Large intestine (tissue), 3 donors: ENCODE measurements around the gene LY9. TPM values are rescaled to one million over a fixed set of nuclear protein-coding genes. Genes with fewer than 3 reads are reported as not detected.

ENCODE experiments used
- DNase-seq, 2 donors: peaks; one replicate each; pipeline versions ENCODE4 v3.0.0 to v3.0.0-alpha.2; 2013
- H3K27ac ChIP-seq: one replicate; pipeline ENCODE4 v1.5.1; 2013; ENCODE audit warnings: low read length
- H3K27me3 ChIP-seq: 2 replicates; pipeline ENCODE4 v1.6.1; 2013; ENCODE audit warnings: low read length; ENCODE audit not compliant: control insufficient read depth, insufficient read depth
- H3K36me3 ChIP-seq: 2 replicates; pipeline ENCODE4 v1.6.1; 2013; ENCODE audit warnings: low read length; ENCODE audit not compliant: control insufficient read depth, insufficient read depth
- H3K4me1 ChIP-seq: one replicate; pipeline ENCODE4 v1.6.1; 2013; ENCODE audit warnings: low read length; ENCODE audit not compliant: control insufficient read depth, insufficient read depth
- H3K4me3 ChIP-seq: one replicate; pipeline ENCODE4 v1.5.1; 2013; ENCODE audit warnings: low read length
- H3K9me3 ChIP-seq: one replicate; pipeline ENCODE4 v1.6.1; 2013; ENCODE audit warnings: mild to moderate bottlenecking, low read depth, low read length, moderate library complexity; ENCODE audit not compliant: control insufficient read depth
- WGBS: methylation state at CpG from one replicate; pipeline ENCODE4 v1.1.5; 2013; ENCODE audit warnings: low lambda C conversion rate; ENCODE audit not compliant: insufficient coverage; 5-methylcytosine and 5-hydroxymethylcytosine counted together
- polyA plus RNA-seq: library from polyadenylated mRNA; unstranded; fragments of 120-200 nt; gene quantifications from one replicate; pipeline ENCODE4 v1.2.1, GENCODE V29; 2013

The LY9 gene
- polyA plus RNA-seq, 1 donor: 0.72 TPM

GRCh38 chr1:160800142-160800541 is 4.2 kb downstream of the LY9 start:
- Histone ChIP-seq H3K36me3 (no peaks in the 10 kb centered on the region), H3K4me3 (no peak overlapping the region), H3K27me3 (no peaks in the 10 kb centered on the region), H3K9me3 (peaks cover 7% of the 10 kb centered on the region), H3K4me1 (no peaks in the 10 kb centered on the region), H3K27ac (no peak overlapping the region)
- no CpG with 5 or more reads among the region's 1 CpG for WGBS
- no peak for DNase-seq

- Histone ChIP-seq H3K27ac (no peak overlapping the region), H3K4me3 (no peak overlapping the region), H3K27me3 (no peaks in the 10 kb centered on the region), H3K4me1 (no peaks in the 10 kb centered on the region), H3K9me3 (peaks cover 7% of the 10 kb centered on the region), H3K36me3 (no peaks in the 10 kb centered on the region)
- 47% methylated on average over 3 of the region's 4 CpGs for WGBS
- no peak for DNase-seq
Measured at GRCh38 chr1:160800645-160801408, 4.9 kb downstream of the LY9 start.

GRCh38 chr1:160801836-160802580 is 6.0 kb downstream of the LY9 start:
- peaks cover 11% of the 10 kb centered on the region for H3K9me3 ChIP-seq
- no peak overlapping the region for H3K4me3 ChIP-seq
- DNase-seq: no peak
- WGBS: 100% methylated on average over 1 of the region's 43 CpGs
- no peaks in the 10 kb centered on the region for H3K4me1 ChIP-seq
- H3K27me3 ChIP-seq: no peaks in the 10 kb centered on the region
- H3K27ac ChIP-seq: no peak overlapping the region
- H3K36me3 ChIP-seq: no peaks in the 10 kb centered on the region

GRCh38 chr1:160806109-160806665 is 10.2 kb downstream of the LY9 start:
- Histone ChIP-seq H3K27ac (no peak overlapping the region), H3K27me3 (peaks cover 2% of the 10 kb centered on the region), H3K4me3 (no peak overlapping the region), H3K36me3 (no peaks in the 10 kb centered on the region), H3K9me3 (peaks cover 11% of the 10 kb centered on the region), H3K4me1 (no peaks in the 10 kb centered on the region)
- WGBS: 88% methylated on average over 1 of the region's 1 CpG
- DNase-seq: no peak

GRCh38 chr1:160806784-160807183 is 10.8 kb downstream of the LY9 start:
- Histone ChIP-seq H3K27ac (no peak overlapping the region), H3K9me3 (peaks cover 10% of the 10 kb centered on the region), H3K36me3 (no peaks in the 10 kb centered on the region), H3K27me3 (peaks cover 2% of the 10 kb centered on the region), H3K4me3 (no peak overlapping the region), H3K4me1 (no peaks in the 10 kb centered on the region)
- no peak for DNase-seq

GRCh38 chr1:160807247-160807646 is 11.3 kb downstream of the LY9 start:
- Histone ChIP-seq H3K4me1 (no peaks in the 10 kb centered on the region), H3K36me3 (no peaks in the 10 kb centered on the region), H3K27me3 (peaks cover 2% of the 10 kb centered on the region), H3K4me3 (no peak overlapping the region), H3K9me3 (peaks cover 5% of the 10 kb centered on the region), H3K27ac (no peak overlapping the region)
- 67% methylated on average over 1 of the region's 3 CpGs for WGBS
- no peak for DNase-seq

GRCh38 chr1:160807738-160808137 is 11.8 kb downstream of the LY9 start:
- no peak for DNase-seq
- Histone ChIP-seq H3K9me3 (peaks cover 4% of the 10 kb centered on the region), H3K27ac (no peak overlapping the region), H3K4me1 (no peaks in the 10 kb centered on the region), H3K36me3 (no peaks in the 10 kb centered on the region), H3K4me3 (no peak overlapping the region), H3K27me3 (peaks cover 2% of the 10 kb centered on the region)
- no CpG with 5 or more reads among the region's 2 CpGs for WGBS

GRCh38 chr1:160808289-160808688 is 12.3 kb downstream of the LY9 start:
- H3K9me3 ChIP-seq: peaks cover 4% of the 10 kb centered on the region
- H3K27ac ChIP-seq: no peak overlapping the region
- DNase-seq: no peak
- H3K4me3 ChIP-seq: no peak overlapping the region
- H3K4me1 ChIP-seq: no peaks in the 10 kb centered on the region
- H3K27me3 ChIP-seq: peaks cover 2% of the 10 kb centered on the region
- WGBS: no CpG with 5 or more reads among the region's 3 CpGs
- no peaks in the 10 kb centered on the region for H3K36me3 ChIP-seq

GRCh38 chr1:160810486-160810885 is 14.5 kb downstream of the LY9 start:
- H3K27ac ChIP-seq: no peak overlapping the region
- H3K27me3 ChIP-seq: peaks cover 2% of the 10 kb centered on the region
- H3K4me1 ChIP-seq: no peaks in the 10 kb centered on the region
- no peak for DNase-seq
- no peaks in the 10 kb centered on the region for H3K36me3 ChIP-seq
- no peak overlapping the region for H3K4me3 ChIP-seq
- H3K9me3 ChIP-seq: peaks cover 4% of the 10 kb centered on the region
- WGBS: 80% methylated on average over 1 of the region's 1 CpG

GRCh38 chr1:160811147-160811546 is 15.2 kb downstream of the LY9 start:
- 80% methylated on average over 2 of the region's 2 CpGs for WGBS

More at GRCh38 chr1:160811147-160811546, 15.2 kb downstream of the LY9 start:
- Histone ChIP-seq H3K9me3 (peaks cover 4% of the 10 kb centered on the region), H3K4me1 (no peaks in the 10 kb centered on the region), H3K27ac (no peak overlapping the region), H3K36me3 (no peaks in the 10 kb centered on the region), H3K4me3 (no peak overlapping the region), H3K27me3 (peaks cover 2% of the 10 kb centered on the region)
- DNase-seq: no peak
